Vagina (tissue), 2 donors: ENCODE results near the gene GLP1R.

Experiments used
- CTCF ChIP-seq, 3 experiments: fragments of 450-650 bp in 2 of 3; fragments of 200-600 bp in 1 of 3; sonication (generic) in 1 of 3; IDR thresholded peaks; one replicate each; pipeline ENCODE4 v1.5.1; 2017 to 2019; ENCODE audit warnings: antibody characterized with exemption in 3 of 3, mild to moderate bottlenecking in 2 of 3, moderate library complexity in 2 of 3
- POLR2AphosphoS5 ChIP-seq, 2 donors: sonication (generic); formaldehyde crosslinking; IDR thresholded peaks; one replicate each; pipeline ENCODE4 v1.9.0; 2017; ENCODE audit warnings: antibody characterized with exemption in 2 of 2, mild to moderate bottlenecking in 2 of 2, low read depth in 1 of 2; ENCODE audit not compliant: insufficient read depth in 1 of 2

GRCh38 chr6:39043776-39044175 lies 4.8 kb upstream of the GLP1R start:
- TF ChIP-seq CTCF (IDR thresholded peaks at IDR 0.05) (no peak), POLR2AphosphoS5 (IDR thresholded peaks at IDR 0.05; ENCODE audit: insufficient read depth in 1 of 2, low read depth in 1 of 2) (no peak)
